ENCODE measurements around the gene GEMIN4. TPM values are rescaled to one million over a fixed set of nuclear protein-coding genes. Genes with fewer than 3 reads are reported as not detected.

The GEMIN4 gene
- total RNA-seq, 1 donor from 2014 or later, result 12.6 TPM

DNA sequence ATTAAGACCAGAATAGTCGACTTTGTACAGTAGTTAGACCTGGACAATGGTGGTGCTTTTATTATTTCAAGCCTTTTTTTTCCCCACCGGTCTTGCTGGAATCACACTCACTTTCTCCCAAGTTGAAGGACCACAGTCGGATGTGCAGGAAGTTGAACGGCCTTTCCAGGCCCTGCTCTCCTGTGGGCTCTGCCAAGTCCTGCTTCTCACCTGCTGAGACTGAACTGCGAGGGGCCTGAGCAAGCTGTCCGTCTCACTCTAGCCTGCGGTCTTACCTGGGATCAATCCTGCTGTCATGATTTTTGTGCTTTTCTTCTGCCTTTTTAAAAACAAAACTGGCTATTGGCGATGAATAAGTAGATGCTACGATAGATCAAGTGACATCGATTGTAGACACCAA, 18.3 kb downstream of the GEMIN4 start:
- H3K9me3 Mint-ChIP-seq (ENCODE audit: low read depth), result no peaks in the 10 kb centered on the region
- peaks cover 27% of the 10 kb centered on the region for H3K4me1 Mint-ChIP-seq (ENCODE audit: low read depth)
- peaks cover 12% of the 10 kb centered on the region for H3K36me3 Mint-ChIP-seq (ENCODE audit: low read depth)
- peak overlapping the region; percentile 88 for H3K4me3 Mint-ChIP-seq (ENCODE audit: unreplicated experiment)
- no peaks in the 10 kb centered on the region for H3K27me3 Mint-ChIP-seq (ENCODE audit: low read depth)
- TF ChIP-seq, protein P1, sequence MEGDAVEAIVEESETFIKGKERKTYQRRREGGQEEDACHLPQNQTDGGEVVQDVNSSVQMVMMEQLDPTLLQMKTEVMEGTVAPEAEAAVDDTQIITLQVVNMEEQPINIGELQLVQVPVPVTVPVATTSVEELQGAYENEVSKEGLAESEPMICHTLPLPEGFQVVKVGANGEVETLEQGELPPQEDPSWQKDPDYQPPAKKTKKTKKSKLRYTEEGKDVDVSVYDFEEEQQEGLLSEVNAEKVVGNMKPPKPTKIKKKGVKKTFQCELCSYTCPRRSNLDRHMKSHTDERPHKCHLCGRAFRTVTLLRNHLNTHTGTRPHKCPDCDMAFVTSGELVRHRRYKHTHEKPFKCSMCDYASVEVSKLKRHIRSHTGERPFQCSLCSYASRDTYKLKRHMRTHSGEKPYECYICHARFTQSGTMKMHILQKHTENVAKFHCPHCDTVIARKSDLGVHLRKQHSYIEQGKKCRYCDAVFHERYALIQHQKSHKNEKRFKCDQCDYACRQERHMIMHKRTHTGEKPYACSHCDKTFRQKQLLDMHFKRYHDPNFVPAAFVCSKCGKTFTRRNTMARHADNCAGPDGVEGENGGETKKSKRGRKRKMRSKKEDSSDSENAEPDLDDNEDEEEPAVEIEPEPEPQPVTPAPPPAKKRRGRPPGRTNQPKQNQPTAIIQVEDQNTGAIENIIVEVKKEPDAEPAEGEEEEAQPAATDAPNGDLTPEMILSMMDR (IDR thresholded peaks at IDR 0.05), result no peak
- no peak for DNase-seq (ENCODE audit: low spot score)
- H3K27ac Mint-ChIP-seq (ENCODE audit: unreplicated experiment), result peak overlapping the region; percentile 67

DNA sequence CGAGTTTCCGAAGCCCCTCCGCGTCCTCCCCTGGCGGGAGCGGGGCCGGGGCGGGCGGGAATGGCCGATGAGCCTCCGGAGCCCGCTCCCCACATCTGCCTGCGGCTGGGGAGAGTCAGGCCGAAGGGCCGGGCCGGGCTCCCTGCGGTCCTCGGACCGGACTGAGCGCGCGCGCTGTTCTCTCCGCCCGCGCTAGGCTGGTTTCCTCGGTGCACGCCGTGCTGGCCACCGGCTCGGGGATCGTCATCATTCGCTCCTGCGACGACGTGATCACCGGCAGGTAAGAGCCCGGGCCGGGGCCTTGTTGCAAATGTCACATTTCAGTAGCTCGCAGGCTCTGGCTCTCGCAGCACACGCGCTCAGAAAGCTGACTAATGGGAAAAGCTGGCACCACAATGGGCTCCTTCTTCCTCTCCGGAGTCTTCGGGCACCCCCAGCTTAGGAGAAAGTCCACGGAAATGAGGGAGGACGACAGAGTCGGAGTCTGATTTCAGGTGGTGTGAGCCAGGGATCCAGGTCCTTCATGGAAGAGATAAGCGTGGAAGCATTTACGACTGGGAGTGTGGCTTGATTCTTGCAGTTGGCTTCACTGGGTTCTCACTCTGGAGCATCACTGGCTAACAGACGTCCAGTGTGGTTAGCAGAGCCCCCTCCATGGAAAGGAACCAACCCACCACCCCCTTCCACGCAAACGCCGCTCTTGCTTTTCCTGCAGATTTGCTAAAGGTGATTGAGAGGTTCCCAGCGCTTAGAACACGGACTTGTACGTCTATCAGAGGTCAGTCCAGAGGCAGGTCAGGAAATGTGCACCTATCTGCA, 19.0 kb downstream of the GEMIN4 start:
- no peaks in the 10 kb centered on the region for H3K9me3 Mint-ChIP-seq (ENCODE audit: low read depth)
- H3K27me3 Mint-ChIP-seq (ENCODE audit: low read depth), result no peaks in the 10 kb centered on the region
- H3K4me3 Mint-ChIP-seq (ENCODE audit: unreplicated experiment), result peak overlapping the region; percentile 88
- H3K36me3 Mint-ChIP-seq (ENCODE audit: low read depth), result peaks cover 8% of the 10 kb centered on the region
- no peak for DNase-seq (ENCODE audit: low spot score)
- H3K27ac Mint-ChIP-seq (ENCODE audit: unreplicated experiment), result peak overlapping the region; percentile 82
- peaks cover 27% of the 10 kb centered on the region for H3K4me1 Mint-ChIP-seq (ENCODE audit: low read depth)
- TF ChIP-seq, protein P1 (IDR thresholded peaks at IDR 0.05), result no peak

DNA sequence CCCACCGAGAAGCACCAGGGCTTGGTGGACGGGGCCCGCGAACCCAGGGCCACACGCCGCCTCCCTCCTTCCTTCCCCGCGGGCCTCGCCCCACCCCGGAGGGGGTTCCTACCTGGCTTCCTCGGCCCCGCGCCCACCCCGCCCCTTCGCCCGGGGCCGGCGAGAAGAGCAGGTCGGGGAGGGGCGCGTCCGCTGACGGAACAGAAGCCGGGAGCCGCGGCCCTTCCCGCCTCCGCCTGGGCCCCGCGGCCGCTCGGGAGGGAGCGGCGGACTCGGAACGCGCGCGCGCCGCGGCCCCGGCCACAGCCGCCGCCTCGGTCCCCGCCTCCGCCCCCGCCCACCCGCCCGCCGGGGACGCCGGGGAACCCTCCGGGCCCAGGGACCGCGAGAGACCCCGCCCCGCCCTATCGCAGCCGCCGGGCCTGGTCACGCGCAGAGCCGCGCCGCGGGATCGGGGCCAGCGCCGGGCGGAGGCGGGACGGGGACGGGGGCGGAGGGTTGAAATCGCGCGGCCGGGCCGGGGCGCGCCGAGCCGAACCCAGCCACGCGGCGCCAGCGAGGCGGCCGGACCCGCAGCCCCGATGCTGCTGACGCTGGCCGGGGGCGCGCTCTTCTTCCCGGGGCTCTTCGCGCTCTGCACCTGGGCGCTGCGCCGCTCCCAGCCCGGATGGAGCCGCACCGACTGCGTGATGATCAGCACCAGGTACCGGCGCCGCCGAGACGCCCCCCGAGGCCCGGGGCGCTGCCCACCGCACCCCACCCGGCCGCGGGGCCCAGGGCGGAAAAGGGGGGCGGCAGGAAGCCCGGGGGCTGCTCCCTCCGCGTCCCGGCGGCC, 19.8 kb downstream of the GEMIN4 start, which contains the start of gene TLCD3A:
Gene TLCD3A (plus strand): TSS at position 530 of the 835 bp plus-strand sequence. CDS start 52 bp downstream, at position 582.
- H3K4me3 Mint-ChIP-seq (ENCODE audit: unreplicated experiment), result peak within 1 kb of the TSS; percentile 88
- peak within 1 kb of the TSS; percentile 82 for H3K27ac Mint-ChIP-seq (ENCODE audit: unreplicated experiment)
- peaks cover 27% of the 10 kb centered on the region for H3K4me1 Mint-ChIP-seq (ENCODE audit: low read depth)
- TF ChIP-seq, protein P1 (IDR thresholded peaks at IDR 0.05), result no peak
- no peaks in the 10 kb centered on the region for H3K27me3 Mint-ChIP-seq (ENCODE audit: low read depth)
- H3K36me3 Mint-ChIP-seq (ENCODE audit: low read depth), result peaks cover 5% of the 10 kb centered on the region
- H3K9me3 Mint-ChIP-seq (ENCODE audit: low read depth), result no peaks in the 10 kb centered on the region
- DNase-seq (ENCODE audit: low spot score), result no peak

DNA sequence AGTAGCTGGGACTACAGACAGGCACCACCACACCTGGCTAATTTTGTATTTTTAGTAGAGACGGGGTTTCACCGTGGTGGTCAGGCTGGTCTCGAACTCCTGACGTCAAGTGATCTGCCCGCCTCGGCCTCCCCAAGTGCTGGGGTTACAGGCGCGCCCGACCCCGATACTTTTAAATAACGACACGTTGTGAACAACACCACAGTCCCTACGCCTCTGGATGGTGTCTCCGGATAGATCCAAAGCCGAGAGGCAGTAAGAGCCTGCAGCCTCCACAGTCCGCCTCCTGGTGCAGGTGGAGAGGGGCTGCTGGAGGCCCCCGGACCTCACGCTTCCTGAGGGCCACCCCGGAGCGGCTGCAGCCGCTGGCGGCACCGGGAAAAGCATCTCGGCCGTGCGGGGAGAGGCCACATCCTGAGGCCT, 20.4 kb downstream of the GEMIN4 start:
- Mint-ChIP-seq H3K27ac (ENCODE audit: unreplicated experiment) (peak overlapping the region; percentile 32), H3K4me1 (ENCODE audit: low read depth) (peaks cover 27% of the 10 kb centered on the region), H3K27me3 (ENCODE audit: low read depth) (no peaks in the 10 kb centered on the region), H3K9me3 (ENCODE audit: low read depth) (no peaks in the 10 kb centered on the region), H3K4me3 (ENCODE audit: unreplicated experiment) (peak overlapping the region; percentile 67), H3K36me3 (ENCODE audit: low read depth) (peaks cover 5% of the 10 kb centered on the region)
- TF ChIP-seq, protein P1 (IDR thresholded peaks at IDR 0.05), result peak; percentile 15
- DNase-seq (ENCODE audit: low spot score), result no peak

DNA sequence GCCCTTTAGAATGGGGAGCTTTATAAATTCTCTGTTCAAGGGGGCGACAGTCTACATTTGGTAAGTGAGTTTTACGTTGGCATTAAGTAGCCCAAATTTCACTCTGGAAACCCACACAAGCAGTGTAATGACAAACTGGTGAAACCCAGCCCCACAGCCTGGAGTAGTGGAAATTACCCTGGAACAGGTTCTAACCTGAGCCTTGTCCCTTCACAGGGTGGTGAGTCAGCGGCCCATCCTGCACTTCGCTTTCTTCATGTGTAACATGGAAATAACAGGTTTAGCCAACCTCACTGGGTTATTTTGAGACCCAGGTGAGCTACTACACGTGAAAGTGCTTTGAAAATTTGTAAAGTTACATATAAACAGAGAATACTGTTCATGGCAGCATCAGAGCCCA, 23.2 kb downstream of the GEMIN4 start:
- DNase-seq (ENCODE audit: low spot score), result no peak
- H3K27ac Mint-ChIP-seq (ENCODE audit: unreplicated experiment), result no peak overlapping the region
- peaks cover 22% of the 10 kb centered on the region for H3K4me1 Mint-ChIP-seq (ENCODE audit: low read depth)
- TF ChIP-seq, protein P1 (IDR thresholded peaks at IDR 0.05), result no peak
- H3K27me3 Mint-ChIP-seq (ENCODE audit: low read depth), result no peaks in the 10 kb centered on the region
- peaks cover 2% of the 10 kb centered on the region for H3K36me3 Mint-ChIP-seq (ENCODE audit: low read depth)
- H3K4me3 Mint-ChIP-seq (ENCODE audit: unreplicated experiment), result no peak overlapping the region
- no peaks in the 10 kb centered on the region for H3K9me3 Mint-ChIP-seq (ENCODE audit: low read depth)
